ENCODE data around the gene GNAT3. TPM values are rescaled to one million over a fixed set of nuclear protein-coding genes. Genes with fewer than 3 reads are reported as not detected.

GNAT3 gene
- total and polyA plus RNA-seq, 3 donors from 2014 or later, result 0.38 TPM; not detected in 2

DNA sequence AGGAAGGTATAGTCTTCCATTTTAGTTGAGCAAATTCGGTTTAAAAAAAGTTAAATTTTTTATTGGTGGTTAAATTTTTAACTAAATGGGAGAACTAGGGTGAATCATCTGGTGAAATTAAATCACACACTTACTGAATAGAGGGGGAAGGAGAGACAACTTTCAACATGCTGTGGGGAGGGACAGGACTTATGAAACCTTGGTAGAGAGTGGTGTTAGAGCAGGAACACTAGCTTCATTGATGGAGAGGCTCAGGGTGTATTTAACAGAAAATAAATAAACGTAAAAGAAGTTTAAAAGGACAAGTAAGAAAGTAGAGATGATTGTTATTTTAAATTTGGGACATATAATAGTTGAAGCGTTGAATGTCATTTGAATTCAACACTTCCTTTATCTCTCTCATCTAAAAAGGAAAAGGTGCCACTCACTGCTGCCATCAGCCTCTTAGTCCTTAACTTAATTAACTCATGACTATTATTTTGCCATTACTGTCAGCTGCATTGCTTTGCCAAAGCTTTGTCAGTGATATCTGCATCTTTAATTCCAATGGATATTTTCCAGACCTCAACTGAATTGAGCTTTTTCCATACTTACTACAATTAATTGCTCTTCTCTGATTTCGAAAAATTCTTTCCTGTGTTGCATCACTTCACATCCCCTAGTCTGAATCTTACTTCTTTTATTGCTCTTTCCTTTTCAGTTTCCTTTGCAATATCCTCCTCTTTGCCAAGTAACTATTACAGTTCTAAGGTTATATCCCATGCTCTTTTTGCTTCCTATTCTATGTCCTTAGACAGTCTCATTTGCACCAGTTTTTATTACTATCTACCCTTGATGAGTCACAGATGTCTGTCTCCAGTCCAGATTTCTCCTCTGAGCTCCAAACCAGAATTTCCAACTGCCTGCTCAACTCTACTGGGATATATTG lies 71.7 kb downstream of the GNAT3 start:
- Histone ChIP-seq H3K9me3 (no peaks in the 10 kb centered on the region), H3K27ac (no peak overlapping the region), H3K27me3 (no peaks in the 10 kb centered on the region), H3K4me1 (no peaks in the 10 kb centered on the region), H3K36me3 (ENCODE audit: low read depth, missing control alignments) (no peaks in the 10 kb centered on the region), H3K4me3 (no peak overlapping the region)
- no peak for DNase-seq
- intact Hi-C loops (cut with DNase I; ENCODE audit: low total_unique reads), result no loop called here
- WGBS, 2 donors, result 73 to 79% methylated on average over 4 of the region's 4 CpGs
- TF ChIP-seq, protein P1, sequence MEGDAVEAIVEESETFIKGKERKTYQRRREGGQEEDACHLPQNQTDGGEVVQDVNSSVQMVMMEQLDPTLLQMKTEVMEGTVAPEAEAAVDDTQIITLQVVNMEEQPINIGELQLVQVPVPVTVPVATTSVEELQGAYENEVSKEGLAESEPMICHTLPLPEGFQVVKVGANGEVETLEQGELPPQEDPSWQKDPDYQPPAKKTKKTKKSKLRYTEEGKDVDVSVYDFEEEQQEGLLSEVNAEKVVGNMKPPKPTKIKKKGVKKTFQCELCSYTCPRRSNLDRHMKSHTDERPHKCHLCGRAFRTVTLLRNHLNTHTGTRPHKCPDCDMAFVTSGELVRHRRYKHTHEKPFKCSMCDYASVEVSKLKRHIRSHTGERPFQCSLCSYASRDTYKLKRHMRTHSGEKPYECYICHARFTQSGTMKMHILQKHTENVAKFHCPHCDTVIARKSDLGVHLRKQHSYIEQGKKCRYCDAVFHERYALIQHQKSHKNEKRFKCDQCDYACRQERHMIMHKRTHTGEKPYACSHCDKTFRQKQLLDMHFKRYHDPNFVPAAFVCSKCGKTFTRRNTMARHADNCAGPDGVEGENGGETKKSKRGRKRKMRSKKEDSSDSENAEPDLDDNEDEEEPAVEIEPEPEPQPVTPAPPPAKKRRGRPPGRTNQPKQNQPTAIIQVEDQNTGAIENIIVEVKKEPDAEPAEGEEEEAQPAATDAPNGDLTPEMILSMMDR (IDR thresholded peaks at IDR 0.05), result no peak
- TF ChIP-seq POLR2A (IDR thresholded peaks at IDR 0.05), result no peak

DNA sequence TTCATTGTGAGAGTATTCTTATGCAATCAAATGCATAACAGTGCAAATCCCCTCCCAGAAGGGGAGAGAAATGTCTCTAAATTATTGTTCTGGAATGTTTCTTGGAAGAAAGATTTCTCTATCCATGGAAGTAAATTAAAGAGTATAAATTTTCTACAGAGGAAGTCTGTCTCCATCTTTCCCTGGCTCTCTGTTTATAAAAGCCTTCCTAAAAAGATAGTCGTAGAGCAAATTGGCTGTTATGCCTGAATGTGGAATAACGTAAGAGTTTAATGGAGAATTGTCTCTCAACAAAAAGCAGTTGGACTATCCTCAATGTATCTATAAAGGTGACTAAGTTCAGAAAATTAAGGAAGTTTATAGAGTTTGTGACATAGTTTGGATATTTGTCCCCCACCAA lies 76.3 kb downstream of the GNAT3 start:
- no peak overlapping the region for H3K27ac ChIP-seq
- H3K27me3 ChIP-seq, result no peaks in the 10 kb centered on the region
- H3K9me3 ChIP-seq, result no peaks in the 10 kb centered on the region
- H3K4me1 ChIP-seq, result no peaks in the 10 kb centered on the region
- 64 to 72% methylated on average over 2 of the region's 2 CpGs for WGBS, 2 donors
- DNase-seq, result no peak
- H3K36me3 ChIP-seq (ENCODE audit: low read depth, missing control alignments), result no peaks in the 10 kb centered on the region
- no peak overlapping the region for H3K4me3 ChIP-seq
- TF ChIP-seq, protein P1 (IDR thresholded peaks at IDR 0.05), result no peak
- no peak for TF ChIP-seq POLR2A (IDR thresholded peaks at IDR 0.05)
- intact Hi-C loops (cut with DNase I; ENCODE audit: low total_unique reads), result no loop called here

DNA sequence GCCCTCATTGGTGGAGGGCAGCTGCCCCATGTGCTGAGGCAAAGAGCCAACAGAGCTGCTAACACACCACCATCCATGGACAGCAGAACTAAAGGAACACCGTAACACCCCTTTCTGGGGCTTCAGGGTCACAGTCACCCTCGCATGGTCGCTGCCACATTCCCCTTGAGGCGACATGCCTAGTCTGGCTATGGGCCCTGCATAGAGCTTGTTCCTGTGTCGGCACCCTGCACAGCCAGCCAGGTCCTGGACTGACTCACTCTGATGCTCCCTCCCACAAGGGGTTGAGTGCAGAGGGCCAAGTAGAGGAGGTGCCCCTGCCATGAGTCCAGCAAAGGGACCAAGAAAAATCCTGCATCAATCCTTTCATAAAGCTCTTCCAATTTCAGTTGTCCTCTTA lies 77.8 kb downstream of the GNAT3 start:
- H3K9me3 ChIP-seq, result no peaks in the 10 kb centered on the region
- TF ChIP-seq, protein P1 (IDR thresholded peaks at IDR 0.05), result no peak
- no peak for TF ChIP-seq POLR2A (IDR thresholded peaks at IDR 0.05)
- DNase-seq, result no peak
- no peak overlapping the region for H3K4me3 ChIP-seq
- no peaks in the 10 kb centered on the region for H3K36me3 ChIP-seq (ENCODE audit: low read depth, missing control alignments)
- H3K4me1 ChIP-seq, result no peaks in the 10 kb centered on the region
- 89 to 100% methylated on average over 4 to 5 of the region's 5 CpGs for WGBS, 2 donors
- intact Hi-C loops (cut with DNase I; ENCODE audit: low total_unique reads), result no loop called here
- no peak overlapping the region for H3K27ac ChIP-seq
- H3K27me3 ChIP-seq, result no peaks in the 10 kb centered on the region

DNA sequence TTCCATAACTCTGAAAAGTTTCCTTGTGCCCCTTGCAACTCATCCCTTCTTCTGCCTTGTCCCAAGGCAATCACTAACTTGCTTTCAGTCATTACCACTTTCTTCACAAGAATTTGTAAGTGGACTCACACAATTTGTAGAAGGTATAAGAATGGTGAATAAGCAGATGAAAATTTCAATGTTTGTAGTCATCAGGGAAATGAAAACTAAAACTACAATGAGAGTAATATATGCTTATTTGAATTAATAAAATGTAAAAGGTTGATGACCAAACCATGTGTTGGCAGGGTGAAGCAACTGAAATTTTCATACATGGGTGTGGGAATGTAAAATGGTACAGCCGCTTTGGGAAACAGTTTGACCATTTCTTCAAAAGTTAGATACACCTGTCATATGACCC lies 79.7 kb downstream of the GNAT3 start:
- no peak for DNase-seq
- TF ChIP-seq, protein P1 (IDR thresholded peaks at IDR 0.05), result no peak
- TF ChIP-seq POLR2A (IDR thresholded peaks at IDR 0.05), result no peak
- no peaks in the 10 kb centered on the region for H3K36me3 ChIP-seq (ENCODE audit: low read depth, missing control alignments)
- H3K27ac ChIP-seq, result no peak overlapping the region
- WGBS, 2 donors, result 0% methylated on average over 1 of the region's 1 CpG; no CpG with 5 or more reads in 1 of the 2 donors
- intact Hi-C loops (cut with DNase I; ENCODE audit: low total_unique reads), result no loop called here
- no peak overlapping the region for H3K4me3 ChIP-seq
- H3K4me1 ChIP-seq, result no peaks in the 10 kb centered on the region
- H3K27me3 ChIP-seq, result no peaks in the 10 kb centered on the region
- no peaks in the 10 kb centered on the region for H3K9me3 ChIP-seq
